HepG2 (cell line): Measurements from ENCODE around the gene METRNL. TPM values are rescaled to one million over a fixed set of nuclear protein-coding genes. Genes with fewer than 3 reads are reported as not detected.
A peak's percentile ranks its signal among the peaks of the same experiment; 100 is the strongest.

Experiments used
- CEBPG ChIP-seq: IDR thresholded peaks from 2 replicates; pipeline ENCODE4 v1.6.1; 2016
- EZH2 ChIP-seq: conservative IDR thresholded peaks from 2 replicates; pipeline ENCODE4 v1.6.1; 2012; ENCODE audit warnings: mild to moderate bottlenecking, low read depth, low read length, moderate library complexity
- HNF4A ChIP-seq: sonication (generic); formaldehyde crosslinking; IDR thresholded peaks from 2 replicates; pipeline ENCODE4 v1.4.0; 2020; ENCODE audit warnings: missing genetic modification reagents
- KAT2B ChIP-seq: fragments of 150-350 bp; IDR thresholded peaks from 2 replicates; pipeline ENCODE4 v1.6.1; 2014; ENCODE audit warnings: low read depth, low read length, borderline replicate concordance
- NR2C2 ChIP-seq: sonication (generic); formaldehyde crosslinking; IDR thresholded peaks from 2 replicates; pipeline ENCODE4 v1.4.0; 2020; ENCODE audit warnings: missing genetic modification reagents, mild to moderate bottlenecking, moderate library complexity, borderline replicate concordance
- RAD21 ChIP-seq: fragments of 450-650 bp; formaldehyde crosslinking; IDR thresholded peaks from 2 replicates; pipeline ENCODE4 v1.5.0; 2020; ENCODE audit warnings: mild to moderate bottlenecking
- RXRB ChIP-seq: IDR thresholded peaks from 2 replicates; pipeline ENCODE4 v1.6.1; 2016; ENCODE audit warnings: borderline replicate concordance, missing genetic modification reagents, missing compliant biosample characterization
- SETDB1 ChIP-seq: sonication (generic); formaldehyde crosslinking; IDR thresholded peaks from 2 replicates; pipeline ENCODE4 v1.5.1; 2020; ENCODE audit warnings: missing genetic modification reagents, mild to moderate bottlenecking, borderline replicate concordance
- SOX13 ChIP-seq, 3 experiments: fragments of 450-650 bp in 1 of 3; sonication (generic) in 1 of 3; formaldehyde crosslinking in 1 of 3; IDR thresholded peaks in 2 of 3; conservative IDR thresholded peaks in 1 of 3; 2 replicates each; pipeline versions ENCODE4 v1.5.0 to v1.6.1; 2016 to 2020; ENCODE audit warnings: antibody characterized with exemption in 1 of 3, mild to moderate bottlenecking in 1 of 3, missing compliant biosample characterization in 1 of 3, missing genetic modification reagents in 1 of 3, moderate library complexity in 1 of 3
- WIZ ChIP-seq: sonication (generic); formaldehyde crosslinking; IDR thresholded peaks from 2 replicates; pipeline ENCODE4 v1.5.1; 2020; ENCODE audit warnings: mild to moderate bottlenecking, missing genetic modification reagents
- XBP1 ChIP-seq: sonication (generic); formaldehyde crosslinking; IDR thresholded peaks from 2 replicates; pipeline ENCODE4 v1.5.0; 2020; ENCODE audit warnings: missing genetic modification reagents
- ZBTB8A ChIP-seq: sonication (generic); formaldehyde crosslinking; IDR thresholded peaks from 2 replicates; pipeline ENCODE4 v1.4.0; 2020; ENCODE audit warnings: mild to moderate bottlenecking, low read depth, missing genetic modification reagents, borderline replicate concordance
- ZKSCAN8 ChIP-seq: IDR thresholded peaks from 2 replicates; pipeline ENCODE4 v1.6.1; 2016; ENCODE audit warnings: borderline replicate concordance, missing genetic modification reagents, missing compliant biosample characterization
- ZSCAN30 ChIP-seq: sonication (generic); formaldehyde crosslinking; IDR thresholded peaks from 2 replicates; pipeline ENCODE4 v1.5.0; 2020; ENCODE audit warnings: mild to moderate bottlenecking, missing genetic modification reagents
- polyA plus RNA-seq, 8 experiments: library from polyadenylated mRNA; depleted of rRNA in 3 of 8; stranded (reverse) in 7 of 8; unstranded in 1 of 8; fragments of >200 nt; fragmentation: Illumina TruSeq in 4 of 8; extraction: Trizol in 4 of 8; gene quantifications; 2 replicates each; pipeline versions ENCODE4 v1.2.1 to v1.2.3, GENCODE V29; 2011 to 2016; ENCODE audit warnings: low read depth in 4 of 8, missing spikeins in 1 of 8, mixed read lengths in 1 of 8; ENCODE audit not compliant: insufficient read depth in 1 of 8
- total RNA-seq, 5 experiments: library from RNA; depleted of rRNA; stranded (reverse); fragments of >200 nt; fragmentation: Illumina TruSeq; extraction: Trizol; gene quantifications; 2 replicates each; pipeline ENCODE4 v1.2.3, GENCODE V29; 2016; ENCODE audit warnings: low read depth in 1 of 5
- TF ChIP-seq, protein P1 (sequence below): sonication (generic); formaldehyde crosslinking; conservative IDR thresholded peaks from 2 replicates; pipeline ENCODE4 v1.8.0; 2022; ENCODE audit warnings: low read depth, missing genetic modification reagents
- TF ChIP-seq, protein P2 (sequence below): sonication (generic); formaldehyde crosslinking; IDR thresholded peaks from 2 replicates; pipeline ENCODE4 v1.4.0; 2020; ENCODE audit warnings: missing genetic modification reagents, borderline replicate concordance
- TF ChIP-seq, protein P3 (sequence below): sonication (generic); formaldehyde crosslinking; IDR thresholded peaks from 2 replicates; pipeline ENCODE4 v1.8.0; 2022; ENCODE audit warnings: missing genetic modification reagents, mild to moderate bottlenecking, moderate library complexity, borderline replicate concordance
- TF ChIP-seq, protein P4 (sequence below): sonication (generic); formaldehyde crosslinking; IDR thresholded peaks from 2 replicates; pipeline ENCODE4 v1.4.0; 2020; ENCODE audit warnings: missing genetic modification reagents
- TF ChIP-seq, protein P5 (sequence below), 2 experiments: sonication (generic) in 1 of 2; formaldehyde crosslinking in 1 of 2; IDR thresholded peaks; 2 replicates each; pipeline versions ENCODE4 v1.5.1 to v1.6.1; 2011 to 2020; ENCODE audit warnings: borderline replicate concordance in 1 of 2, low read depth in 1 of 2, low read length in 1 of 2, mild to moderate bottlenecking in 1 of 2, missing genetic modification reagents in 1 of 2, moderate library complexity in 1 of 2

Gene METRNL
- total and polyA plus RNA-seq, 2 of the 13 experiments (the other 11 are each of a cell fraction or from before 2014, with no cell fraction given): 0.66 to 0.84 TPM

DNA sequence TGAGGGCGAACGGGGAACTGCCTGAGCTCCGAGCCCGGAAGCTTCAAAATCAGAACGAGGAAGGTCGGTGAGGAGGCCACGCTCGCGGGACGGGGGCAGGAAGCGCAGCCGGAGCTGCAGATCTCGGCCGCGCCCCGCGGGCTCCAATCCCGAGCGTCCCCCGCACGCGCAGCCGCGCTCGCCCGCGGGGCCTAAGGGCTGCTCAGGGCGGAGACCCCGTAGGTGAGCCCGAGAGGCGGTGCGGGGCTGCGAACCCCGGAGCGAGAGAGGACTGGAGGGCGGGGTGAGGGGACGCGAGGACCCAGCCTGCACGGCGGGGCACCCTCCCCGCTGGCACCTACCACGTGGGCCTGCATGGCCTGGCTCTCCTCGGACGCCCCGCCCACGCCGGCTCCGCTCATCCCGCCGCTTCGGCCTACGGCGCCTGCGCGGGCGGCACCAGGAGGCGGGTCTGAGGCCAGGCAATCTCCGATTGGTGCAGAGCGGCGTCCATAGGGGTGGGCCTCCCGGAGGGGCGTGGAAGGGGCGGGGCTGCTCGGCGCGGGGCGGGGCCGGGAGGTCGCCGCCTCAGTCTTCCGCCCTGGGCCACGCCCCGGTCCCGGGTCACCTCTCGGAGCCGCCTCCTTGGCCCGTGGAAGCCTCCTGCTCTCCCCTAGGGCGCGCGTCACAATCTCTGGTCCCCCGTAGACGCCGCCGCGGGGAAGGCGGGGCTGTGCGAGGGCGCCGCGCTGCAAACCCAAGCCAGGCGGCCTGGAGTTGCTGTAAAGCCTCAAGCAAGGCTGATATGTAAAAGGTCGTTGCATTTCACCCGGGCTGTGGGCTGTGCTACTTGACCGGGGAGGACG, 27.8 kb upstream of the METRNL start (continued):
- no peak; the same call in 1 of the 2 replicates for TF ChIP-seq SETDB1 (CRISPR knock-in tag)
- no peak for TF ChIP-seq CEBPG (CRISPR knock-in tag)
- TF ChIP-seq SOX13 (IDR thresholded peaks at IDR 0.05): no peak
- TF ChIP-seq SOX13 (CRISPR knock-in tag; conservative IDR thresholded peaks at IDR 0.05 in 1 of 2, IDR thresholded peaks at IDR 0.05 in 1 of 2): peak in 1 of 2 experiments; percentile 58; a peak in 2 of 4 replicates
- TF ChIP-seq ZKSCAN8 (CRISPR knock-in tag): no peak
- TF ChIP-seq, protein P1, sequence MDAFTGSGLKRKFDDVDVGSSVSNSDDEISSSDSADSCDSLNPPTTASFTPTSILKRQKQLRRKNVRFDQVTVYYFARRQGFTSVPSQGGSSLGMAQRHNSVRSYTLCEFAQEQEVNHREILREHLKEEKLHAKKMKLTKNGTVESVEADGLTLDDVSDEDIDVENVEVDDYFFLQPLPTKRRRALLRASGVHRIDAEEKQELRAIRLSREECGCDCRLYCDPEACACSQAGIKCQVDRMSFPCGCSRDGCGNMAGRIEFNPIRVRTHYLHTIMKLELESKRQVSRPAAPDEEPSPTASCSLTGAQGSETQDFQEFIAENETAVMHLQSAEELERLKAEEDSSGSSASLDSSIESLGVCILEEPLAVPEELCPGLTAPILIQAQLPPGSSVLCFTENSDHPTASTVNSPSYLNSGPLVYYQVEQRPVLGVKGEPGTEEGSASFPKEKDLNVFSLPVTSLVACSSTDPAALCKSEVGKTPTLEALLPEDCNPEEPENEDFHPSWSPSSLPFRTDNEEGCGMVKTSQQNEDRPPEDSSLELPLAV (CRISPR knock-in tag): no peak
- TF ChIP-seq ZSCAN30 (CRISPR knock-in tag): no peak
- peak; percentile 30; the same call in 1 of the 2 replicates for TF ChIP-seq XBP1 (CRISPR knock-in tag)
- TF ChIP-seq, protein P2, sequence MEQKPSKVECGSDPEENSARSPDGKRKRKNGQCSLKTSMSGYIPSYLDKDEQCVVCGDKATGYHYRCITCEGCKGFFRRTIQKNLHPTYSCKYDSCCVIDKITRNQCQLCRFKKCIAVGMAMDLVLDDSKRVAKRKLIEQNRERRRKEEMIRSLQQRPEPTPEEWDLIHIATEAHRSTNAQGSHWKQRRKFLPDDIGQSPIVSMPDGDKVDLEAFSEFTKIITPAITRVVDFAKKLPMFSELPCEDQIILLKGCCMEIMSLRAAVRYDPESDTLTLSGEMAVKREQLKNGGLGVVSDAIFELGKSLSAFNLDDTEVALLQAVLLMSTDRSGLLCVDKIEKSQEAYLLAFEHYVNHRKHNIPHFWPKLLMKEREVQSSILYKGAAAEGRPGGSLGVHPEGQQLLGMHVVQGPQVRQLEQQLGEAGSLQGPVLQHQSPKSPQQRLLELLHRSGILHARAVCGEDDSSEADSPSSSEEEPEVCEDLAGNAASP (CRISPR knock-in tag): peak; percentile 26; the same call in 1 of the 2 replicates
- TF ChIP-seq, protein P3, sequence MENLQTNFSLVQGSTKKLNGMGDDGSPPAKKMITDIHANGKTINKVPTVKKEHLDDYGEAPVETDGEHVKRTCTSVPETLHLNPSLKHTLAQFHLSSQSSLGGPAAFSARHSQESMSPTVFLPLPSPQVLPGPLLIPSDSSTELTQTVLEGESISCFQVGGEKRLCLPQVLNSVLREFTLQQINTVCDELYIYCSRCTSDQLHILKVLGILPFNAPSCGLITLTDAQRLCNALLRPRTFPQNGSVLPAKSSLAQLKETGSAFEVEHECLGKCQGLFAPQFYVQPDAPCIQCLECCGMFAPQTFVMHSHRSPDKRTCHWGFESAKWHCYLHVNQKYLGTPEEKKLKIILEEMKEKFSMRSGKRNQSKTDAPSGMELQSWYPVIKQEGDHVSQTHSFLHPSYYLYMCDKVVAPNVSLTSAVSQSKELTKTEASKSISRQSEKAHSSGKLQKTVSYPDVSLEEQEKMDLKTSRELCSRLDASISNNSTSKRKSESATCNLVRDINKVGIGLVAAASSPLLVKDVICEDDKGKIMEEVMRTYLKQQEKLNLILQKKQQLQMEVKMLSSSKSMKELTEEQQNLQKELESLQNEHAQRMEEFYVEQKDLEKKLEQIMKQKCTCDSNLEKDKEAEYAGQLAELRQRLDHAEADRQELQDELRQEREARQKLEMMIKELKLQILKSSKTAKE (CRISPR knock-in tag): peak; percentile 27; the same call in 1 of the 2 replicates
- no peak for TF ChIP-seq EZH2
- TF ChIP-seq, protein P4, sequence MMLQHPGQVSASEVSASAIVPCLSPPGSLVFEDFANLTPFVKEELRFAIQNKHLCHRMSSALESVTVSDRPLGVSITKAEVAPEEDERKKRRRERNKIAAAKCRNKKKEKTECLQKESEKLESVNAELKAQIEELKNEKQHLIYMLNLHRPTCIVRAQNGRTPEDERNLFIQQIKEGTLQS (CRISPR knock-in tag): no peak; the same call in 1 of the 2 replicates
- peak; percentile 81 for TF ChIP-seq NR2C2 (CRISPR knock-in tag)
- peak; percentile 23; the same call in 1 of the 2 replicates for TF ChIP-seq ZBTB8A (CRISPR knock-in tag)
- TF ChIP-seq RXRB (CRISPR knock-in tag): peak; percentile 50
- peak; percentile 80 for TF ChIP-seq RAD21 (CRISPR knock-in tag)
- 0 out of 2 replicates have a peak, but pooled peaks have one; percentile 31 for TF ChIP-seq HNF4A (CRISPR knock-in tag)
- no peak for TF ChIP-seq KAT2B
- 0 out of 2 replicates have a peak, but pooled peaks have one; percentile 84 for TF ChIP-seq WIZ (CRISPR knock-in tag)
- TF ChIP-seq, protein P5, sequence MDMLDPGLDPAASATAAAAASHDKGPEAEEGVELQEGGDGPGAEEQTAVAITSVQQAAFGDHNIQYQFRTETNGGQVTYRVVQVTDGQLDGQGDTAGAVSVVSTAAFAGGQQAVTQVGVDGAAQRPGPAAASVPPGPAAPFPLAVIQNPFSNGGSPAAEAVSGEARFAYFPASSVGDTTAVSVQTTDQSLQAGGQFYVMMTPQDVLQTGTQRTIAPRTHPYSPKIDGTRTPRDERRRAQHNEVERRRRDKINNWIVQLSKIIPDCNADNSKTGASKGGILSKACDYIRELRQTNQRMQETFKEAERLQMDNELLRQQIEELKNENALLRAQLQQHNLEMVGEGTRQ (IDR thresholded peaks at IDR 0.05; ENCODE audit: low read depth, low read length): peak; percentile 84
- TF ChIP-seq, protein P5 (CRISPR knock-in tag; IDR thresholded peaks at IDR 0.05; ENCODE audit: borderline replicate concordance): peak; percentile 70
